MCF 10A (cell line): Measurements from ENCODE around the gene WDR7. TPM values are rescaled to one million over a fixed set of nuclear protein-coding genes. Genes with fewer than 3 reads are reported as not detected.

Source experiments
- BruUV-seq: library from RNA; stranded (reverse); fragments of 400-500 nt; replicated peaks from 2 replicates; lab custom pipeline; 2021; lab: Mats Ljungman, UMichigan
- CTCF ChIA-PET: fragments of 300-600 bp; sonication (Branson Sonifier 250); formaldehyde crosslinking; extraction: SDS; loops from one replicate; lab custom pipeline; 2021; ENCODE audit warnings: antibody characterized with exemption, inconsistent platforms; lab: Yijun Ruan, JAX
- POLR2A ChIA-PET: fragments of 300-600, 350-650 bp; sonication (Branson Sonifier 250); formaldehyde crosslinking; extraction: SDS; loops from one replicate; lab custom pipeline; 2020; ENCODE audit warnings: antibody characterized with exemption, inconsistent platforms; lab: Yijun Ruan, JAX
- DNase-seq: peaks from one replicate; pipeline ENCODE4 v3.0.0-alpha.2; 2018; ENCODE audit not compliant: unreplicated experiment
- H3K27ac Mint-ChIP-seq: one replicate; pipeline ENCODE4 v1.8.0; 2022; ENCODE audit warnings: mild to moderate bottlenecking, low read depth, mixed read lengths; ENCODE audit not compliant: unreplicated experiment
- H3K27me3 Mint-ChIP-seq: one replicate; pipeline ENCODE4 v1.8.0; 2022; ENCODE audit warnings: mixed read lengths; ENCODE audit not compliant: insufficient read depth, unreplicated experiment
- H3K36me3 Mint-ChIP-seq: one replicate; pipeline ENCODE4 v1.8.0; 2022; ENCODE audit warnings: mild to moderate bottlenecking, moderate library complexity, mixed read lengths; ENCODE audit not compliant: insufficient read depth, unreplicated experiment
- H3K4me1 Mint-ChIP-seq: one replicate; pipeline ENCODE4 v1.8.0; 2022; ENCODE audit warnings: mixed read lengths; ENCODE audit not compliant: insufficient read depth, unreplicated experiment
- H3K4me3 Mint-ChIP-seq: one replicate; pipeline ENCODE4 v1.8.0; 2022; ENCODE audit warnings: mild to moderate bottlenecking, moderate library complexity, mixed read lengths; ENCODE audit not compliant: unreplicated experiment
- H3K9me3 Mint-ChIP-seq: one replicate; pipeline ENCODE4 v1.8.0; 2022; ENCODE audit warnings: mixed read lengths; ENCODE audit not compliant: unreplicated experiment
- CTCF ChIP-seq: fragments of 200-600 bp; IDR thresholded peaks from one replicate; pipeline ENCODE4 v1.8.0; 2022; ENCODE audit warnings: antibody characterized with exemption, mild to moderate bottlenecking; ENCODE audit not compliant: unreplicated experiment
- intact Hi-C: fragments of 100-400 bp; cut with micrococcal nuclease; formaldehyde crosslinking; loops from 2 replicates; pipeline ENCODE4 v1.14.1; 2022
- total RNA-seq: library from RNA; stranded (reverse); gene quantifications from 2 replicates; pipeline ENCODE4 v1.2.3, GENCODE V29; 2022

The WDR7 gene
- total RNA-seq, 1 experiment from 2014 or later, result 12.6 TPM

GRCh38 chr18:56799756-56800155, 148.6 kb downstream of the WDR7 start:
- H3K36me3 Mint-ChIP-seq, result no peaks in the 10 kb centered on the region
- TF ChIP-seq CTCF, result no peak
- H3K4me1 Mint-ChIP-seq, result no peaks in the 10 kb centered on the region
- CTCF ChIA-PET, result interaction anchor here (0.6 to 0.7 kb wide), 2 partner anchors 152 to 648 kb away, joined by 3 read pairs; no protein-coding TSS in a partner anchor
- H3K27ac Mint-ChIP-seq, result no peak overlapping the region
- H3K9me3 Mint-ChIP-seq, result no peaks in the 10 kb centered on the region
- H3K4me3 Mint-ChIP-seq, result no peak overlapping the region
- no peaks in the 10 kb centered on the region for H3K27me3 Mint-ChIP-seq
- no TSS peak for BruUV-seq
- DNase-seq, result no peak
- intact Hi-C loops, result no loop called here
- POLR2A ChIA-PET, result no interaction called here

GRCh38 chr18:56803051-56803450, 151.9 kb downstream of the WDR7 start:
- Mint-ChIP-seq H3K4me3 (no peak overlapping the region), H3K27ac (no peak overlapping the region), H3K9me3 (no peaks in the 10 kb centered on the region), H3K27me3 (no peaks in the 10 kb centered on the region), H3K4me1 (no peaks in the 10 kb centered on the region), H3K36me3 (no peaks in the 10 kb centered on the region)
- BruUV-seq, result no TSS peak
- CTCF ChIA-PET, result interaction anchor here (1.0 kb wide), 1 partner anchor 758 kb away, joined by 3 read pairs; no protein-coding TSS in a partner anchor
- no peak for DNase-seq
- no peak for TF ChIP-seq CTCF
- intact Hi-C loops, result no loop called here
- POLR2A ChIA-PET, result interaction anchor here (0.7 kb wide), 1 partner anchor 76 kb away, joined by 3 read pairs; no protein-coding TSS in a partner anchor

GRCh38 chr18:56804395-56804794, 153.2 kb downstream of the WDR7 start:
- Mint-ChIP-seq H3K4me1 (no peaks in the 10 kb centered on the region), H3K27me3 (no peaks in the 10 kb centered on the region), H3K9me3 (no peaks in the 10 kb centered on the region), H3K27ac (no peak overlapping the region), H3K36me3 (no peaks in the 10 kb centered on the region), H3K4me3 (no peak overlapping the region)
- ChIA-PET CTCF (no interaction called here), POLR2A (no interaction called here)
- intact Hi-C loops, result no loop called here
- BruUV-seq, result no TSS peak
- TF ChIP-seq CTCF, result no peak
- no peak for DNase-seq

GRCh38 chr18:56807901-56808300, 156.7 kb downstream of the WDR7 start:
- CTCF ChIA-PET, result interaction anchor here (0.7 to 0.9 kb wide), 3 partner anchors 35 to 754 kb away, joined by 3 read pairs; no protein-coding TSS in a partner anchor
- no peaks in the 10 kb centered on the region for H3K36me3 Mint-ChIP-seq
- no peaks in the 10 kb centered on the region for H3K9me3 Mint-ChIP-seq
- DNase-seq, result no peak
- no peaks in the 10 kb centered on the region for H3K27me3 Mint-ChIP-seq
- no TSS peak for BruUV-seq
- no peak overlapping the region for H3K27ac Mint-ChIP-seq
- no peak for TF ChIP-seq CTCF
- H3K4me3 Mint-ChIP-seq, result no peak overlapping the region
- POLR2A ChIA-PET, result interaction anchor here (0.6 kb wide), 1 partner anchor 976 kb away, joined by 3 read pairs; no protein-coding TSS in a partner anchor
- no peaks in the 10 kb centered on the region for H3K4me1 Mint-ChIP-seq
- intact Hi-C loops, result no loop called here
